Common myeloid progenitor, CD34-positive (primary cell): ENCODE measurements around the gene ACADS.

Experiments
- CTCF ChIA-PET: fragments of 350-600 bp; sonication (Branson Sonifier 250); formaldehyde crosslinking; loops from one replicate; lab custom pipeline; 2021; ENCODE audit warnings: antibody characterized with exemption; lab: Charles Lee
- POLR2A ChIA-PET: fragments of 350-600 bp; sonication (Branson Sonifier 250); formaldehyde crosslinking; loops from one replicate; lab custom pipeline; 2021; ENCODE audit warnings: antibody characterized with exemption; lab: Charles Lee
- DNase-seq, 3 donors: peaks; one replicate each; pipeline versions ENCODE4 v3.0.0 to v3.0.0-alpha.2; 2013
- H3K27ac ChIP-seq, 2 experiments: 1 replicate in 1 of 2; 2 replicates in 1 of 2; pipeline ENCODE4 v1.7.0; 2013; ENCODE audit warnings: inconsistent platforms in 2 of 2, low read length in 2 of 2, mild to moderate bottlenecking in 2 of 2, low read depth in 1 of 2, moderate library complexity in 1 of 2; ENCODE audit not compliant: severe bottlenecking in 2 of 2, insufficient read depth in 1 of 2, poor library complexity in 1 of 2
- H3K27me3 ChIP-seq, 5 experiments: replicated peaks in 2 of 5; 1 replicate in 3 of 5; 2 replicates in 2 of 5; pipeline versions ENCODE4 v1.6.1 to v1.7.0; 2013; ENCODE audit warnings: low read length in 4 of 5, mild to moderate bottlenecking in 2 of 5, moderate library complexity in 2 of 5, inconsistent platforms in 1 of 5; ENCODE audit not compliant: insufficient read depth in 5 of 5, control insufficient read depth in 4 of 5
- H3K36me3 ChIP-seq, 4 experiments: 1 replicate in 2 of 4; 2 replicates in 2 of 4; pipeline versions ENCODE4 v1.6.1 to v1.7.0; 2013; ENCODE audit warnings: low read length in 3 of 4, control low read depth in 1 of 4, mild to moderate bottlenecking in 1 of 4; ENCODE audit not compliant: control insufficient read depth in 4 of 4, insufficient read depth in 4 of 4
- H3K4me1 ChIP-seq, 4 experiments: 1 replicate in 3 of 4; 2 replicates in 1 of 4; pipeline versions ENCODE4 v1.6.1 to v1.7.1; 2013; ENCODE audit warnings: low read length in 3 of 4, mild to moderate bottlenecking in 3 of 4, control low read depth in 1 of 4, inconsistent platforms in 1 of 4, moderate library complexity in 1 of 4; ENCODE audit not compliant: control insufficient read depth in 4 of 4, insufficient read depth in 4 of 4; ENCODE audit errors: control extremely low read depth in 1 of 4
- H3K4me3 ChIP-seq, 7 experiments: 1 replicate in 4 of 7; 2 replicates in 3 of 7; pipeline versions ENCODE4 v1.5.1 to v1.7.0; 2013; ENCODE audit warnings: mild to moderate bottlenecking in 7 of 7, low read length in 6 of 7, moderate library complexity in 6 of 7, inconsistent platforms in 2 of 7, low read depth in 2 of 7, control low read depth in 1 of 7; ENCODE audit not compliant: insufficient read depth in 4 of 7, control insufficient read depth in 1 of 7; ENCODE audit errors: extremely low read depth in 1 of 7
- H3K9me3 ChIP-seq, 5 experiments: 1 replicate in 4 of 5; 2 replicates in 1 of 5; pipeline versions ENCODE4 v1.6.1 to v1.7.1; 2013; ENCODE audit warnings: low read length in 4 of 5, mild to moderate bottlenecking in 2 of 5, inconsistent platforms in 1 of 5, low read depth in 1 of 5, moderate library complexity in 1 of 5; ENCODE audit not compliant: control insufficient read depth in 4 of 5, insufficient read depth in 2 of 5; ENCODE audit errors: control extremely low read depth in 1 of 5
- WGBS: methylation state at CpG from one replicate; pipeline ENCODE4 v1.1.5; 2013; ENCODE audit not compliant: insufficient coverage; 5-methylcytosine and 5-hydroxymethylcytosine counted together

The ACADS gene

DNA sequence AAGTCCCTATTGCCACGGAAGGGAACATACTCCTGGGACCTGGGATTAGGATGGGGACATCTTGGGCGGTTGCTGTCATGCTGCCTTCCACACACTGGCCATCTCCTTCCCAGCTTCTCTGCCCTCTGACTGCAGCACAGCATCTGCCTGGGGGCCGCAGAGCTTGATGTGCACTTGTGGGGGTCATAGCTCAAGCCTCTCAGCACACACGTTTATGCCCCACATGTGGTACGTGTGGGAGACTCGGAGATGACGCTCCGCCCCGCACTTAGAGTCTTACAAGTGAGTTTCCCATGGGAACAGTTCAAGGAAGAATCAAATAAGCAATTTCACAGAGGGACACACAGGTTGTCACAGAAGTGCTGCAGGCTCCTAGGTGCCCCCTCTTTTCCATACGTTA, 8.6 kb downstream of the ACADS start:
- ChIA-PET POLR2A (no interaction called here), CTCF (no interaction called here)
- 97% methylated on average over 10 of the region's 10 CpGs for WGBS
- no peak for DNase-seq
- H3K27me3 ChIP-seq, result no peaks in the 10 kb centered on the region
- no peaks in the 10 kb centered on the region for H3K4me1 ChIP-seq
- H3K27ac ChIP-seq, result no peak overlapping the region
- no peak overlapping the region for H3K4me3 ChIP-seq
- no peaks in the 10 kb centered on the region for H3K9me3 ChIP-seq
- H3K36me3 ChIP-seq, result peaks cover 0 to 46% (median 13%) of the 10 kb centered on the region in 4 experiments

DNA sequence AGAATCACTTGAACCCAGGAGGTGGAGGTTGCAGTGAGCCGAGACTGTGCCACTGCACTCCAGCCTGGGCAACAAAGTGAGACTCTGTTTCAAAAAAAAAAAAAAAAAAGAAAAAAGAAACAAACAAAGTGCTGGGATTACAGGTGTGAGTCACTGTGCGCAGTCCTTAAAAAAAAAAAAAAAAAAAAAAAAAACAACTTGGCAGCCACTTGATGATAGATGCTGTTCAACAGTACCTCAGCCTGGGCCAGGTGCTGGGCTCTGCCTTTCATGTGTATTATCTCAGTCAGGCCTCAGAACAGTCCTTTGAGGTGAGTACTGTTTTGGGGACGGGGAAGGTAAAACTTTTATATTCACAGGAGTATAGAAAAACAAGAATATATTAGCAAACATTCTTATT, 9.6 kb downstream of the ACADS start:
- DNase-seq, result no peak
- peaks cover 0 to 40% (median 12%) of the 10 kb centered on the region in 4 experiments for H3K36me3 ChIP-seq
- H3K4me1 ChIP-seq, result no peaks in the 10 kb centered on the region
- no peaks in the 10 kb centered on the region for H3K27me3 ChIP-seq
- ChIA-PET POLR2A (interaction anchor here (0.7 kb wide), 1 partner anchor 129 kb away, joined by 5 read pairs; no protein-coding TSS in a partner anchor), CTCF (no interaction called here)
- H3K4me3 ChIP-seq, result no peak overlapping the region
- no peaks in the 10 kb centered on the region for H3K9me3 ChIP-seq
- WGBS, result 83% methylated on average over 1 of the region's 3 CpGs
- H3K27ac ChIP-seq, result no peak overlapping the region

DNA sequence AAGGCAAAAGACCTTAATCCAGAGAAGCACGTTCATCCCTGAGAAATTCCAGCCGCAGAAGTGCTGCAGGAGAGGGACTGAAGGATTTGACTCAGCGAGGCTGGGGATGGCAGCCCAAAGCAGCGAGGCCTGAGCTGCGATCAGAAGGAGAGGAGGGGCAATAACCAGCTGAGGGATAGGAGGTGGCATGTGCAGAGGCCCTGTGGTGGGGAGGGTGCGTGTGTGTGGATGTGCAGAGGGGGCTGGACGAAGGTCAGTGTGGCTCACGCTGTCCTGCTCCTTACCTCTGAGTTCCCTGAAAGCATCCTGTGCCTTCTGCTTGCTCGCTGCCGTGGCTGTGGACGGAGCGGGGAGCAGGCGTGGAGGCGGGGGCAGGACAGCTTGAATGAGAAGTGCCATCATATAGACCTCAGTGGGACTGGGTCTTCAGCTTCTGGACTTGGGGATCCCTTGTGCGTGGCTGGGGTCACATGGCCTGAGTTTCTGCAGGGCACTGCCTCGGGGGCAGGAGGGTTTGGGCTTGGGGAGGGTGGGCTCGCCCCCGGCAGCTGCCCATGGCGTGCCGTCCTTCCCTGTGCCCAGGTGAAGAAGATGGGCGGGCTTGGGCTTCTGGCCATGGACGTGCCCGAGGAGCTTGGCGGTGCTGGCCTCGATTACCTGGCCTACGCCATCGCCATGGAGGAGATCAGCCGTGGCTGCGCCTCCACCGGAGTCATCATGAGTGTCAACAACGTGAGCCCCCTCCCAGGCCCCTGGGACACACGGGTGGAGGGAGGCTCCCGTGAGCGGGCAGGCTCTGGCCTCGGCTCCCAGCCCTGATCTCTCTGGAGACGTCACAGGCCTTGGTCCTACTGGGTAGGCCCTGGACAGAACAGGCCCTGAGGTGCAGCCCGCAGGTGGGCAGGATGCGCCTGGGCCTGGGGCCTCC, 11.0 kb downstream of the ACADS start:
- no peak for DNase-seq
- ChIA-PET POLR2A (no interaction called here), CTCF (interaction anchor here (0.5 kb wide), 1 partner anchor 169 kb away, joined by 3 read pairs; no protein-coding TSS in a partner anchor)
- Histone ChIP-seq H3K9me3 (no peaks in the 10 kb centered on the region), H3K4me3 (no peak overlapping the region), H3K4me1 (no peaks in the 10 kb centered on the region), H3K27me3 (no peaks in the 10 kb centered on the region), H3K27ac (no peak overlapping the region), H3K36me3 (peaks cover 0 to 30% (median 6%) of the 10 kb centered on the region in 4 experiments)
- 97% methylated on average over 37 of the region's 38 CpGs for whole genome bisulfite sequencing

DNA sequence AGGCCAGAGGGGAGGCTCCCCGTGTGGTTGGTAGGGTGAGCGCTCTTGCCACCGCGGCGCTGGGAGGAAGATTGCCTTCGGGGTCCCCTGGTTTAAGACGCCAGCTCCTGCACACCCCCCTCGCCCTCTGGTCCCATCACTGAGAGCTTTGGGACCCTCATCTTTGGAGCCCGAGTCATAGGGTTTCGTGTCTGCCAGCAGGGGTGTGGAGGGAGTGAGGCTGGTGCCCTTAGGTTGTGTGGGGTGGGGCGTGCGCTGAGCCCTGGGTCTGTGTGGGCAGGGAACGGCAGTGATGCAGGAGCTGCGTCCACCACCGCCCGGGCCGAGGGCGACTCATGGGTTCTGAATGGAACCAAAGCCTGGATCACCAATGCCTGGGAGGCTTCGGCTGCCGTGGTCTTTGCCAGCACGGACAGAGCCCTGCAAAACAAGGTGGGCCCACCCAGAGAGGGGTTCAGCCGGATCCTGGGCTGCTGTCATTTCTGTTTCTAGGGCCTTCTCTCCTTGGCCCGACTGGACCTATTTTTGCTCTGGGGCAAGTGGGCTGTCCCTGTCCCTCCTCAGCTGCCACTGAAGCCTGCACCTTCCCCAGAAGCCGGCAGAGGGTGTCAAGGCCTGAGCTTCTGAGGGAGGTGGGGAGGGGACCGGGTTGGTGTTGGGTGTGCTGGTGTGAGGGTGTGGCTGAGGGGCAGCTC, 12.1 kb downstream of the ACADS start:
- Histone ChIP-seq H3K27ac (no peak overlapping the region), H3K4me1 (no peaks in the 10 kb centered on the region), H3K27me3 (no peaks in the 10 kb centered on the region), H3K36me3 (peaks cover 0 to 30% (median 6%) of the 10 kb centered on the region in 4 experiments), H3K4me3 (no peak overlapping the region), H3K9me3 (no peaks in the 10 kb centered on the region)
- ChIA-PET POLR2A (interaction anchor here (0.5 to 0.6 kb wide), 2 partner anchors 15 to 103 kb away, joined by 3 to 4 read pairs; no protein-coding TSS in a partner anchor), CTCF (no interaction called here)
- WGBS, result 95% methylated on average over 18 of the region's 25 CpGs
- no peak for DNase-seq

DNA sequence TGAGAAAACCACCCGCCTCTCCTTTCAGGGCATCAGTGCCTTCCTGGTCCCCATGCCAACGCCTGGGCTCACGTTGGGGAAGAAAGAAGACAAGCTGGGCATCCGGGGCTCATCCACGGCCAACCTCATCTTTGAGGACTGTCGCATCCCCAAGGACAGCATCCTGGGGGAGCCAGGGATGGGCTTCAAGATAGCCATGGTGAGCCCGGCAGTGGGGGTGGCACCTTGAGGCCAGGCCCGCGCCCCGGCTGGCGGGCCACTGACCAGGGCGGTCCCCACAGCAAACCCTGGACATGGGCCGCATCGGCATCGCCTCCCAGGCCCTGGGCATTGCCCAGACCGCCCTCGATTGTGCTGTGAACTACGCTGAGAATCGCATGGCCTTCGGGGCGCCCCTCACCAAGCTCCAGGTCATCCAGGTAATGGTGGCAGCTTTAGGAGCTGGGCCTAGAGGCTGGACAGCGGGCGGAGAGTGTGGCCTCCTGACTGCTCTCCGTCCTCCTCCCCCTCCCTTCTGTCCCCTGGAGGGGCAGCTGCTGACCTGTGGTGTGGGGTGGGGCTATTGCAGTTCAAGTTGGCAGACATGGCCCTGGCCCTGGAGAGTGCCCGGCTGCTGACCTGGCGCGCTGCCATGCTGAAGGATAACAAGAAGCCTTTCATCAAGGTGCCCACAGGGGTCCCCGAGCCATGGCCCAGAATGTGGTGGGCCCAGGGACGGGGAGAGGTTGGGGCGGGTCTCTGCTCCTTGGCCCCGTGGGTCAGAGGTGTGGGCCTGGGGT, 12.8 kb downstream of the ACADS start:
- Histone ChIP-seq H3K27ac (no peak overlapping the region), H3K4me1 (no peaks in the 10 kb centered on the region), H3K36me3 (peaks cover 0 to 28% (median 6%) of the 10 kb centered on the region in 4 experiments), H3K4me3 (no peak overlapping the region), H3K9me3 (no peaks in the 10 kb centered on the region), H3K27me3 (no peaks in the 10 kb centered on the region)
- 97% methylated on average over 24 of the region's 31 CpGs for WGBS
- POLR2A ChIA-PET, result interaction anchor here (0.5 kb wide), 1 partner anchor 103 kb away, joined by 3 read pairs; no protein-coding TSS in a partner anchor
- no peak for DNase-seq
- CTCF ChIA-PET, result interaction anchor here (0.8 kb wide), 1 partner anchor 9 kb away, joined by 3 read pairs; no protein-coding TSS in a partner anchor

DNA sequence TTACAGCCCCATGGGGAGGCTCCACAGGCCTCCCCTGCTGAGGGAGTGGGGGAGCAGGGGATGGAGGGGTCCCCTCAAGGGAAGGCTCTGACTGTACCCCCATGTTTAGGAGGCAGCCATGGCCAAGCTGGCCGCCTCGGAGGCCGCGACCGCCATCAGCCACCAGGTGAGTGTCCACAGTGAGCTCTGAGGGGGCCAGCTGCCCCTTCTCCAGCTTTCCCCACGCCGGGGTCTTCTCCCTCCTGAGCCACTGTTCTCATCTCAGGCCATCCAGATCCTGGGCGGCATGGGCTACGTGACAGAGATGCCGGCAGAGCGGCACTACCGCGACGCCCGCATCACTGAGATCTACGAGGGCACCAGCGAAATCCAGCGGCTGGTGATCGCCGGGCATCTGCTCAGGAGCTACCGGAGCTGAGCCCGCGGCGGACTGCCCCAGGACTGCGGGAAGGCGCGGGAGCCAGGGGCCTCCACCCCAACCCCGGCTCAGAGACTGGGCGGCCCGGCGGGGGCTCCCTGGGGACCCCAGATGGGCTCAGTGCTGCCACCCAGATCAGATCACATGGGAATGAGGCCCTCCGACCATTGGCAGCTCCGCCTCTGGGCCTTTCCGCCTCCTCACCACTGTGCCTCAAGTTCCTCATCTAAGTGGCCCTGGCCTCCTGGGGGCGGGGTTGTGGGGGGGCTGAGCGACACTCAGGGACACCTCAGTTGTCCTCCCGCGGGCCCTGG, 13.6 kb downstream of the ACADS start:
- Histone ChIP-seq H3K27me3 (no peaks in the 10 kb centered on the region), H3K4me1 (no peaks in the 10 kb centered on the region), H3K9me3 (no peaks in the 10 kb centered on the region), H3K36me3 (peaks cover 0 to 24% (median 6%) of the 10 kb centered on the region in 4 experiments), H3K4me3 (no peak overlapping the region), H3K27ac (no peak overlapping the region)
- WGBS, result 97% methylated on average over 35 of the region's 38 CpGs
- ChIA-PET CTCF (interaction anchor here (0.8 kb wide), 1 partner anchor 8 kb away, joined by 3 read pairs; no protein-coding TSS in a partner anchor), POLR2A (no interaction called here)
- no peak for DNase-seq
